ENCODE measurements around the gene DCTN3.

Gene DCTN3

DNA sequence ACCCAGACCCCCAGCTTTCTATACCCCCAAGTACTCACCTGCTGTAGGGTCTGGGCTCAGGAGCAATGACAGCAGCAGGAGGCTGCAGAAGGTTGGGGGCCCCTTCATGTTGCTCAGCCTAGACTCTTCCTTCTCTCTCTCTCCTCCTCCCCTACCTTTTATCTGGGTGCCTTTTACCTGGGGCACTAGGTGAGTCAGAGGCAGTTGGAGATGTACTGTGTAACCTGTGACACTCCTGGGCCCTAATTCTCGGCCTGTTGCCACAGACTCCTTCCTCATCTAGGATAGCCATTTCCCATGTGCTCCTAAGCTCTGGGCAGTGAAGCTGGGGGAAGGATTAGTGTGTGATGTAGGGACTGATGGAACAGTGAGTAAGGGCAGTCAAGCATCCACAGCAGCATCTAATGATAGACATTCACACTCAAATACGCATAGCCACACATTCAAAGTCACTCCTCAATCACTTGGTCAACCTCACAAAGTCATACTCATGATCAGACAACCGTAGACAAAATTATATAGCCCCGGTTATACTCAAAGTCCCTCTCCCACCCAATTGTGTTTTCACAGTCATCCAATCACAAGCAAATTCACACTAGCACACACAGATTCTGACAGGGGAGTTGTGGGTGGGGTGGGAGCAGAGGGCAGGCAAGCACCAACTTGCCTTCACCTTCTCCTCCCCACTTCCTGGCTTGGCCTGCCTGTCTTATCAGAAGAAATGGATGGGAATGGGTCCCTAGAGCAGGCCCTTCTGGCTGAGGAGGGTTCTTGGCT, 42.4 kb upstream of the DCTN3 start, which contains the start of gene CCL27:
CCL27 (minus strand) TSS at position 132 of the 777 bp plus-strand sequence; CDS start at position 108, 24 bp downstream.
- peak within 1 kb of the TSS; percentile 93 for H3K27ac ChIP-seq

DNA sequence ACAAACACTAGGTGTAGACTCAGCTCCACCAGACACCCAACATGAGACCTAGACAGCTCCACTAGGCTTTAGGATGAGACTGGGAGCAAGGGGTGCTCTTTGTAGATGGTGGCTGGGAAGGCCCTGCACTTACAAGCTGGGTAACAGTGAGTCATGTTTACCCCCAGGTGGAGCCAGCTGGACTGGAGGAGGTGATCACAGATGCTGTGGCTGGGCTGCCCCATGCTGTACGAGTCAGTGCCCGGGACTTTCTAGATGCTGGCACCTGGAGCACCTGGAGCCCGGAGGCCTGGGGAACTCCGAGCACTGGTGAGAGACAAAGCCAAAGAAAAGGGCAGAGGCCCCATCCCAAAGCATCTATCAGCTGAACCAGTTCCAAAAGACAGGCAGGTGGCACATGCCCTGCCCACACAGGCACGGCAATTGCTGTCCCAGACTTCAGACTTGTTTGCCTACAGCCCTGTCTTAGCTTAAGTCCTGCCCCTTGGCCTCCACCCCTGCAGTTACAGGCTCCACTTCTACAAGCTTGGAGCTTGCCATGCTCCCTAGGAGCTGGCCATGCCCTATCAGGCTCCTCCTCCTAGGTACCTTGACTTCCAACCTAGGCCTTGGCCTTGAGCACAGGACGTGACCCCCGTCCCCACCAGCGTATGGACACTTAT, 39.4 kb upstream of the DCTN3 start:
- H3K27ac ChIP-seq, result 0 out of 2 replicates have a peak overlapping the region, but pooled peaks have one; percentile 2
- TF ChIP-seq, protein P1, sequence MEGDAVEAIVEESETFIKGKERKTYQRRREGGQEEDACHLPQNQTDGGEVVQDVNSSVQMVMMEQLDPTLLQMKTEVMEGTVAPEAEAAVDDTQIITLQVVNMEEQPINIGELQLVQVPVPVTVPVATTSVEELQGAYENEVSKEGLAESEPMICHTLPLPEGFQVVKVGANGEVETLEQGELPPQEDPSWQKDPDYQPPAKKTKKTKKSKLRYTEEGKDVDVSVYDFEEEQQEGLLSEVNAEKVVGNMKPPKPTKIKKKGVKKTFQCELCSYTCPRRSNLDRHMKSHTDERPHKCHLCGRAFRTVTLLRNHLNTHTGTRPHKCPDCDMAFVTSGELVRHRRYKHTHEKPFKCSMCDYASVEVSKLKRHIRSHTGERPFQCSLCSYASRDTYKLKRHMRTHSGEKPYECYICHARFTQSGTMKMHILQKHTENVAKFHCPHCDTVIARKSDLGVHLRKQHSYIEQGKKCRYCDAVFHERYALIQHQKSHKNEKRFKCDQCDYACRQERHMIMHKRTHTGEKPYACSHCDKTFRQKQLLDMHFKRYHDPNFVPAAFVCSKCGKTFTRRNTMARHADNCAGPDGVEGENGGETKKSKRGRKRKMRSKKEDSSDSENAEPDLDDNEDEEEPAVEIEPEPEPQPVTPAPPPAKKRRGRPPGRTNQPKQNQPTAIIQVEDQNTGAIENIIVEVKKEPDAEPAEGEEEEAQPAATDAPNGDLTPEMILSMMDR (conservative IDR thresholded peaks at IDR 0.05; ENCODE audit: low read depth), result no peak
- peak; percentile 48 for DNase-seq (ENCODE audit: low spot score)
- ChIA-PET POLR2A (ENCODE audit: low non-redundant PET) (no interaction called here), CTCF (interaction anchor here (0.6 to 2.9 kb wide), 3 partner anchors 24 to 123 kb away, joined by 3 to 10 read pairs (median 4); no protein-coding TSS in a partner anchor)

More for the DNA sequence above, 42.4 kb upstream of the DCTN3 start, which contains the start of gene CCL27:
- ChIA-PET CTCF (interaction anchor here (0.7 to 2.9 kb wide), 5 partner anchors 10 to 40 kb away, joined by 3 to 10 read pairs (median 5); partner anchors contain the start of gene GALT), POLR2A (ENCODE audit: low non-redundant PET) (no interaction called here)
- DNase-seq (ENCODE audit: low spot score), result peak; percentile 41
- TF ChIP-seq, protein P1 (conservative IDR thresholded peaks at IDR 0.05; ENCODE audit: low read depth), result no peak

DNA sequence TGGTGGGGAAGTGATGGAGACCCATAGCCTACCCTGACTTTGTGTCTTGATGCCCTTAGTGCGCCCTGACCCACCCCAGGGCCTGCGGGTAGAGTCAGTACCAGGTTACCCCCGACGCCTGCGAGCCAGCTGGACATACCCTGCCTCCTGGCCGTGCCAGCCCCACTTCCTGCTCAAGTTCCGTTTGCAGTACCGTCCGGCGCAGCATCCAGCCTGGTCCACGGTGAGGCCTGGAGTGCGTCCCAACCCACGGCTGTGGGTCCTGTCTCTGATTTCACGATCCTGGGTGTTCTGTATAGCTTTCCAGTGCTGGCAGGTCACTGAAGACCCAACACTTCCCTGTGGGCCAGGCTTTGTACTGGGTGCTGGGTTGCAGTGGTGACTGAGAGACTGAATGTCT, 38.2 kb upstream of the DCTN3 start:
- H3K27ac ChIP-seq, result no peak overlapping the region
- ChIA-PET CTCF (no interaction called here), POLR2A (ENCODE audit: low non-redundant PET) (no interaction called here)
- TF ChIP-seq, protein P1 (conservative IDR thresholded peaks at IDR 0.05; ENCODE audit: low read depth), result no peak
- no peak for DNase-seq (ENCODE audit: low spot score)

DNA sequence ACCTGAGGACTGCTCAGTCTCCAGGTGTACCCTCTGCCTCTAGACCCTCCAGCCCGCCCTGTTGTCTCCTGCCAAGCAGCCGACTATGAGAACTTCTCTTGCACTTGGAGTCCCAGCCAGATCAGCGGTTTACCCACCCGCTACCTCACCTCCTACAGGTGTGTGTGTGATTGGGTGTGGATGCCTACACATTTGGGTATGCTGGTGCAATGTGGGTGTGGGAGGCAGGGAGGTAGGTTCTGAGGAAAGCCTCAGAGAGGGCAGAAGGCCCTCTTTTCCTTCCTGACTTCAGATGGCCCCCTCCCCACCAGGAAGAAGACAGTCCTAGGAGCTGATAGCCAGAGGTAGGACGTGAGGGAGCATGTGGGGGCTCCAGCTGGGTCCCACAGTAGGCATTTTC, 36.7 kb upstream of the DCTN3 start:
- H3K27ac ChIP-seq, result no peak overlapping the region
- TF ChIP-seq, protein P1 (conservative IDR thresholded peaks at IDR 0.05; ENCODE audit: low read depth), result no peak
- ChIA-PET POLR2A (ENCODE audit: low non-redundant PET) (no interaction called here), CTCF (interaction anchor here (1.4 kb wide), 1 partner anchor 22 kb away, joined by 3 read pairs; no protein-coding TSS in a partner anchor)
- no peak for DNase-seq (ENCODE audit: low spot score)

DNA sequence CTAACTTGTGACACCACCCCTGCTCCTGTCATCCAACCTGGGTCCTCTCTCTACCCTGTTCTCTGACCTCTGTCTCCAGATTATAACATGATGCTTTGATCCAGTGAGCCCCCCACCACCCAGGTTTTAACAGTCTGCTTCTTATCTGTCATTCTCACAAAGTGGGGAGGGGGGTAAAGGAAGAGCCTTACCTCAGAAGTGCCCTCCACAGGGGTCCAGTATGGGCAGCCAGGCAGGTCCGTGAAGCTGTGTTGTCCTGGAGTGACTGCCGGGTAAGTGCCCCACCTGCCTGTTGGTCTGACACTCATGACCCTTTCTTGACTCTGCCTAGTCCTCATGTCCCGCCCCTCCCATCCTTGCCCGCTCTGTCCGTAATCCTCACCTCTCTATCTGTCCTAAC, 35.1 kb upstream of the DCTN3 start:
- CTCF ChIA-PET, result interaction anchor here (0.6 to 0.9 kb wide), 2 partner anchors 108 to 244 kb away, joined by 5 to 10 read pairs; no protein-coding TSS in a partner anchor
- TF ChIP-seq, protein P1 (conservative IDR thresholded peaks at IDR 0.05; ENCODE audit: low read depth), result no peak
- POLR2A ChIA-PET (ENCODE audit: low non-redundant PET), result no interaction called here

DNA sequence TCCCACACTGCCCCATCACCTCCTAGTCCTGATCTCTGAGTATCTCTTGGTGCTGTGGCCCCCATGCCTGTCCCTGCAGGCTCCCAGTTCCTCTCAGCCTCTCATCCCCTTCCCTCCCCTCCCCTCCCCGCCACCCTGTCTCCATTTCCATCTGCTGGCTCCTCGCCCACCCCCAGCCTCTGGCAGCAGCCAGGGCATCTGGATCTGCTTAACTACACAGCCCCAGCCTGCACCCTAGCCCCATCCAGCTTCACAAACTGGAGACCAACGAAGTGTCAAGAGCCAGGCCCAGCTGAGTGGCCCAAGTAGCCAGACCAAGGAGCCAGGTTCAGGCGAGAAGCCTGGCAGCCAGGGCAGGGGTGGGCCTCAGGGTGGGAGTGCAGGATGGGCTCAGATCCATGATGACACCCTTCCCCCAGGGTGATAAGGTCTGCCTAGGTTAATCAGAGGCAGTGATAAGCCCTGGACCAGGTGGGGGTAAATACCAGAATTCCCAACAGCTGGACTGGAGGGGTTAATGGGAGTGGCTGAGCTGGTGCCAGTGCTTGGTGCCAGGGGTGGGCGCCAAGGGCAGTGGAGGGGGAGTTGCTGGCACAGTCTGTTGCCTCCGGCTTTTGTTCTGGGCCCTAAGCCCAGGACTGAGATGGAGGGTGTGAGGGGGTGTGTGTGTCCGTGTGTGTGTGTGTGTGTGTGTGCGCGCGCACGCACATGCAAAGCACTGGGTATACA, 34.2 kb upstream of the DCTN3 start:
- DNase-seq (ENCODE audit: low spot score), result no peak
- POLR2A ChIA-PET (ENCODE audit: low non-redundant PET), result no interaction called here
- peak overlapping the region; percentile 87 for H3K27ac ChIP-seq
- CTCF ChIA-PET, result interaction anchor here (0.6 to 0.9 kb wide), 3 partner anchors 8 to 873 kb away, joined by 4 to 5 read pairs (median 5); partner anchors contain the start of gene GALT
- TF ChIP-seq, protein P1 (conservative IDR thresholded peaks at IDR 0.05; ENCODE audit: low read depth), result no peak

More for the DNA sequence above, 35.1 kb upstream of the DCTN3 start:
- peak overlapping the region; percentile 87; the same call in 1 of the 2 replicates for H3K27ac ChIP-seq
- no peak for DNase-seq (ENCODE audit: low spot score)

All from RWPE1 (cell line).